Stimulated activated CD8-positive, alpha-beta memory T cell treated with anti-CD3 and anti-CD28 coated beads, Interleukin-15, amount 100 ng/mL, for 24 hours (primary cell): Measurements from ENCODE around the gene PLEKHG3.
"Not testable (repeated sequence)": the region's sequence is repeated elsewhere in the genome, so short reads cannot be mapped to it uniquely, and the experiment has no call there.

Experiments used
- DNase-seq: peaks from one replicate; pipeline ENCODE4 v3.0.0-alpha.2; 2020; ENCODE audit warnings: low read depth

The PLEKHG3 gene

DNA sequence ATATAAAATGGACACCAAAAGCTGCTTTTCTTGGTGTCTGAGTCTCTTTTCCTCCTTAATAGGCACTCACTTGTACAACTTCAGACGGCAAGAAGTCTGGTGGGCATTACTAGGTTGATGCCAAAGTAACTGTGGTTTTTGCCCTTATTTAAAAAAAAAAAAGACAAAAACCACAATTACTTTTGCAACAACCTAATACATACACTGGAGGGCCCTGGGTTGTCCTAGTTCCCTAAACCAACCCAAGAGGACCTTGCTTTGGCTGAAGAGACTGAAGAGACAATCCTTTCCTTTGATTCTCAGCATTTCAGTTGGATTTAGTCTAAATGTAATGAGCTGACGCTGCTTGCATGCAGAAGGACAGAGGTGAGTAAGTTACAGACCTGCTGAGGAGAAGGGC, 16.2 kb upstream of the PLEKHG3 start:
- DNase-seq = no peak

DNA sequence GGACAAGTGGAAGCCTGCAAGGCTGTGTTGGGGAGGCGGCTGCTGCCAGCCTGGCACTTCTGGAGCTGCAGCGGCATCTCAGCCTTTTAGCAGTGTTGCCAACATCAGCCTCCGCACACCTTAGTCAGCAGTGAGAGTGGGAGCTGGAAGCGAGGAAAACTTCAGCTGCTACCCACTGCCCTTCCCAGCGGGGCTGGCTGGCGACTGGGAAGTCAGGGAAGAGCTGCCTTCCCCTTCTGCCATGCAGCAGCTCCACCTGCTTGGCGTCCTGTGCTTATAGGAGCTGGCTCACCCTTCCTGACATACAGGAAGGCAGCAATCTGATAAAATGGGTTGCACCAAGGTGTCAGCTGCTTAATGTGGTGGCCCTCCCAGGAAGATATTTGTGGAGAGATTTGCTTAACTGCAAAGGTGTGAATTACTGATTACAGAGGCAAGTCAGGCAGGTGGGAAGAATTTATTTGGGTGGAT, 15.4 kb upstream of the PLEKHG3 start:
- DNase-seq = no peak

DNA sequence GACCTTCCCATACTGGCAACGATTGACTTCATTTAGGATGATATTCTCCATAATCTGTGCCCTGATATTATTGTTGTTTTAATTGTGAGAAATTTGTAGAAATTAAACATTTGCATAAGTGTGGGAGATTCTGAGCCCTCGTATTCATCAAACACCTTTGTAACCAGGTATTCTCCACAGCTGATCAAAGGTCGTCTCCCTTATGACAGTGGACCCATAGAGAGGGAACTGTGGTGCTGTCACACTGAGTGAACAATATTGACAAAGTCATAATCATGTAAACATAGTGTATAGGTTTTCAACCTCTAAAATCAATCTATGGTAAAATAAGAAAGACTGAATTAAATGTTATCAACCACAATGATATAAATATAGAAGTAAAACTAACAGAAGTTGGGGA, 14.9 kb upstream of the PLEKHG3 start:
- DNase-seq = no peak

DNA sequence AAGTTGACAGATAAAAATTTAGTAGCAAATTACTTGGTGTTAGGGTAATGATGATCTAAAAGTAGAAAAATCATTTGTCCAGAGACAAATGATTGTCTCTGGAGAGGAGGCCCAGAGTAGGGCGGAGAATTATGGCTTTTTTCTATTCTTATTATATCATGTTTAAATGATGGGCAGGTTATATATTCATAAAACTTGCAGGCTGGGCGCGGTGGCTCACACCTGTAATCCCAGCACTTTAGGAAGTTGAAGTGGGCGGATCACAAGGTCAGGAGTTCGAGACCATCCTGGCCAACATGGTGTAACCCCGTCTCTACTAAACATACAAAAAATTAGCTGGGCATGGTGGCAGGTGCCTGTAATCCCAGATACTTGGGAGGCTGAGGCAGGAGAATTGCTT, 13.6 kb upstream of the PLEKHG3 start:
- DNase-seq = not testable (repeated sequence)

DNA sequence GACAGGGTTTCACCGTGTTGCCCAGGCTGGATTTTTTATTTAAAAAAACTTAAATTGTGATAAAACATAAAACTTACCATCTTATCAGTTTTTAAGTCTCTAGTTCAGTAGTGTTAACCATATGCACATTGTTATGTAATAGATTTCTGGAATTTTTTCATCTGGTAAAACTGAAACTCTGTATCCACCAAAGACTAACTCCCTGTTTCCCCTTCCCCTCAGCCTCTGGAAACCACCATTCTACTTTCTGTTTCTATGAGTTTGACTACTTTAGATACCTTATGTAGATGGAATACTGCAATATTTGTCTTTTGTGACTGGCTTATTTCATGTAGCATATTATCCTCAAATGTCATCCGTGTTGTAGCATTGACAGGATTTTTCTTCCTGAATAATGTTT, 12.8 kb upstream of the PLEKHG3 start:
- DNase-seq = no peak

DNA sequence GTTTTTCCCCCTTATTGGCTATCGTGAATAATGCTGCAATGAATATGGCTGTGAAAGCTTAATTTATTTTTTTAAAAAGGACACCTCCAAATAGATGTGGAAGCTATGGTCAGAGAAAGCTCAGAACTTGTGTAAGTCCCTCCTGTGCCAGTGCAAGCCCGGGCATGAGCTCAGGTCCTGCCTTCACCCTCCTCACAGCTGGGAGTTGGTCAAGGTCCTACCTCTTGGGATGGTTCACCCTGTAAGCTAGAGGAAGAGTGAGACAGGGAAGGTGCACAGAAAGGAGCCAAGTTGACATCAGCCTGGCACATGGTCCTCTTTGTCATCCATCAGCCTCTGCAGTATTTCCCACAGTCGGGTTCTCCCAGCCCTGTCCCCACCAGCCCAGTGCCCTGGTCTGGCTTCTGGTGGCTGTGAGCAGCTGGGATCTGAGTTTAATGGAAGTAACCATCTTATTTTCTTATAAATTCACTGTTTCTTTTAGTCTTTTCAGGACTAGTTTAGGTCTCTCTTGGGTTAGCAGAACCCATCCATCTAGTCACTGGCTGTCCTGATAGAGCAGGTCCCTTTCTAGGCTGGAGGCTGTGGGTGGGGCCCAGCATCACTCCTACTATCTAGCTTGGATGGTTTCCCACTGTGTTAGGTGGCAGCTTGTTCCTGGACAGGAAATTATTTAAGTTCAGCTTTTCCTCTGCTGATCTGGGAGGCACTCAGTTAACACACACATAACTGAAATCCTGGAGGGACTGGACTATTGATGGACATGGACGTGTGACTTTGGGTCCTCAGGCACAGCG, 11.8 kb upstream of the PLEKHG3 start:
- no peak for DNase-seq

DNA sequence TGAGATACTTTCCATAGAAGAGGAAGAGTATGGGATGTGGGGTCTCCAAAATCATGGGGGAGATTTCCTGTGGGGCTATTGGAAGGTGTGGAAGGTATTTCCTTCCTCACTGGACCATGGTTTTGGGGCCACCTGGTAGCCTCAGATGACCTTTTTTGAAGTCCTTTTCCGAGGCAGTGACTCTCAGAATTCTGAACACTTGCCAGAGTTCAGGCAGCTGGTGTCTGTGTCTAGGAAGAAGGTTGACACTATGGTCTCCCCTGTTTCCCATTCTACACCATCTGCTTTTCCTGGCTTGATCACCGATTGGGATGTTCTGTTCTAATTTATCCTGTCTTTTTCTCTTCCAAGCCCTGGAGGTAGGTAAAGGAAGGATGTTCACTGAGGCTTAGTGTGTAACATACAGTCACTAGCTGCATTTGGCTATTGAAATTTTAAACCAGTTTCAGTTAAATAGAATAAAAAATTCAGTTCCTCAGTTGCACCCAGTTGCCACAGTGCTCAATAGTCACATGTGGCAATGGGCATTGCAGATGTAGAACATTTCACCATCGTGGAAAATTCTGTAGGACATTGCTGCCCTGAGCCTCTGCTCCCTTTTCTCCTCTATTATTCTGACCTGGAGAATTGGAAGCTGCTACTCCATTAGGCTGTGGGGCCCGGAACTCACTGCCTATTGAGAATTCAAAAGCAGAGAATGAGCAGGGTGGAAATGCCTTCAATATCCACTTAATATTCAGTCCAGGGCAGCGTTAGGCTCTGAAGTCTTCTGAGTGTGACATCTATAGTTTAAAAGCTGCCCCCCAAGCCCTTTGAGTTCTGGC, 11.0 kb upstream of the PLEKHG3 start:
- DNase-seq = no peak

DNA sequence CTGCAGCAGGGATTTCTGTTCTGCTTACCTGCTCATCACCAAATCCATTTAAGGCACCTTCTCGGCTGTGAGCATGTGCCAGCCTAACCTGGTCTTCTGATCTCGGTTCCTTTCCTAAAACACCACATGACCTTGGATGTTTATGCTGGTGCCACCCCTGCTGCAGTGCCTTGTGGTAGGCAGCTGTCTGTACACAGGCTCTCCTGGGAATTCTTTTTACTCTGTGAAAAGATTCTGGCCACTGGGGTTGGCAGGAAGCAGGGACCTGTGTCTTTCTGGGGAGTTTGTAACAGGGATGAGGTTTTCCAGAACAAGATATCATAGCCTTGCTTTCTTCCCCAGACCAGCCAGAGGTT, 10.4 kb upstream of the PLEKHG3 start:
- no peak for DNase-seq

DNA sequence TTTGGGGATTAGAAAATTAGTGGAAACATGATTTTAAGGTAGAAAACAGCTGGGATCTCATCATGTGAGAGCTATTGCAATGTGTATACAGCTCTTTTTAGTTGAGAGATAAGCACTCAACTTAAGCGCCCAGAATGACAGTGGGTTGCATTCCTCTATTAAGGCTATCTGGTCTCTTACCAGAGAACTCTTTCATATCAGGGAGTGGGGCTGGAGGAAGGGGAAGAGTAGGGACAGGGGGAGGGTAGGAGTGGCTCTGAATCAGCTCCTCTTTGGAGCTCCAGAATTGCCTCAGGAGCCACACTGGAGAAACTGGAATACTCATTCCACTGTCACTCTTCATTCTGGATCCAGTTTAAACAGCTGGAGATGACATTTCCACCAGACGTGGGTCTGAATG, 9.2 kb upstream of the PLEKHG3 start:
- no peak for DNase-seq

DNA sequence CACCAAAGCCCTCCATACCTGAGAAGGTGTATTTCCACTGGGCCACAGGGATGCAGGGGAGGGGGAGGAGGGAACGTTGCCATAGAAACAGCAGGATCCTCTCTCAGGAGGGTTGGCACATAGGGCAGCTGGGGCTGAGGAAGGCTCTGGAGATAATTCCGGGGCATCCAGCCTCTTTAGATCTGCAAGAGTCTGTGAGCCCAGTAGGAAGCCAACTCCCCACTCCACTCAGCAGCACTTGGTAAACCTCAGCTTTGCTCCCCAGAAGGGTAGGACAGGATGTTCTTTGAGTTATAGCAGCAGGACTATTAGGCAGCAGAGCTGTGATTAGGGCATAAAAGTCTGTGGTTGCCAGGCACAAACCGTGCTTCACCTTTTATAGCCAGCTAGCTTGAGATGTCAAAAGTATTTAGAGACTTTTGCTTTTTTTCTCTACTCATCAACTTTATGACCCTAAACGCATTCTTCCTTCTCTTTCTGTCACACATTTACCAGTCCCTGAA, 7.8 kb upstream of the PLEKHG3 start:
- DNase-seq = no peak

DNA sequence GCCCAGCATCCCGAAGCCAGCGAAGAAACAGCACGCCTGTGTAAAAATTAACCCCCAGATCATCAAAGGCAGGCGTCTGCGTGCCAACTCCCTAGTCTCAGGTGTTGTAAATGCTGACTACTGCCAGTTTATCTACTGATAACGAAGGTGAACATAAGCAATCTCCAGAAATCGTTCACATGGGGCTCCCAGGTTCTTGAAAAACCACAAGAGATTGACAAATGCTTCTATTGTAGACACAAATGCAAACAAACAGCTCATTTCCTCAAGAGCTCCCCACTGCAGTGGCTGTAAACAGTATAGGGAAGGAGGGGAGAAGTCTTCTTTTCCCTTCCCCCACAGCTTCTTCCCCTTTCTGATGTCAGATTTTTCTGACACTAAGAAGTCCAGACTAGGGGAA, 5.3 kb upstream of the PLEKHG3 start:
- DNase-seq = no peak

DNA sequence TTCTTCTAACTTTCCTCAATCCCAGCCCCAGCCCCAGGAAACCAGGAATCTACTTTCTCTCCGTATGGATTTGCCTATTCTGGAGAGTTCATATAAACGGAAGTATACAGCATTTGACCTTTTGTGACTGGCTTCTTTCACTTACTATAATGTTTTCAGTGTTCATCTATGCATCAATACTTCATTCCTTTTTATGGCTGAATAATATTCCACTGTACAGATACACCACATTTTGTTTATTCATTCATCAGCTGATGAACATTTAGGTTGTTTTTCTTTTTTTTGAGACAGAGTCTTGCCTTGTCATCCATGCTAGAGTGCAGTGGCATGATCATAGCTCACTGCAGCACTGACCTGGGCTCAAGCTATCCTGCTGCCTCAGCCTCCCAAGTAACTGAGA, 3.9 kb upstream of the PLEKHG3 start:
- DNase-seq = no peak

DNA sequence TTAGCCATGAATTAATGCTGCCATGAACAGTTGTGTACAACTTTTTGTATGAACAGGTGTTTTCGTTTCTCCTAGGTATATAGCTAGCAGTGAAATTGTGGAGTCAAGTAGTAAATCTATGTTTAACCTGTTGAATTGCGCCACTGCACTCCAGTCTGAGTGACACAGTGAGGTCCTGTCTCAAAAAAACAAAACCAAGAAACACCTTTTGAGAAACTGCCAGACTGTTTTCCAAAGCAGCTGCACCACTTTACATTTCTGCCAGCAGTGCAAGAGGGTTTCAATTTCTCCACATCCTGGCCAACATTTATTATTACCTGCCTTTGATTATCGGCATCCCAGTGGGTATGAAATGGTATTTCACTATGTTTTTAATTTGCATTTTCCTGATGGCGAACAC, 3.3 kb upstream of the PLEKHG3 start:
- DNase-seq = no peak

DNA sequence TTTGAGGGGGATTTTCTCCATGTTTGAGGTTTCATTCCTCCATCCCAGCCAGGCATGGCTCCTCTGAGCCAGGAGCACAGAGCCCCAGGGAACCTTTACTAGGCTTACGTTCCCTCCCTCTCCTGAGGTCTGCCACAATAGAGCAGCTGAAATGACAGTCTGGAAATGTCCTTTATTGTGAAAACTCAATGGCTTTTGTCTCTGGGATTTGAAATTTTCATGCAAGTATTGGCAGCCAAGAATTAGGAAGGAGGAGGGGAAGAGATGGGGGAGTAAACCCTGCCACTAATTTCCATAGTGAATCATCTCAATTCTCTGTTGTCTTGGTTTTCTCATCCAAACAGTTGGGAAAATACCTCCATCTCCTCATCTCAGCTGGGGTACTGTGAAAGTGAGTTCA, 2.6 kb upstream of the PLEKHG3 start:
- DNase-seq = no peak

DNA sequence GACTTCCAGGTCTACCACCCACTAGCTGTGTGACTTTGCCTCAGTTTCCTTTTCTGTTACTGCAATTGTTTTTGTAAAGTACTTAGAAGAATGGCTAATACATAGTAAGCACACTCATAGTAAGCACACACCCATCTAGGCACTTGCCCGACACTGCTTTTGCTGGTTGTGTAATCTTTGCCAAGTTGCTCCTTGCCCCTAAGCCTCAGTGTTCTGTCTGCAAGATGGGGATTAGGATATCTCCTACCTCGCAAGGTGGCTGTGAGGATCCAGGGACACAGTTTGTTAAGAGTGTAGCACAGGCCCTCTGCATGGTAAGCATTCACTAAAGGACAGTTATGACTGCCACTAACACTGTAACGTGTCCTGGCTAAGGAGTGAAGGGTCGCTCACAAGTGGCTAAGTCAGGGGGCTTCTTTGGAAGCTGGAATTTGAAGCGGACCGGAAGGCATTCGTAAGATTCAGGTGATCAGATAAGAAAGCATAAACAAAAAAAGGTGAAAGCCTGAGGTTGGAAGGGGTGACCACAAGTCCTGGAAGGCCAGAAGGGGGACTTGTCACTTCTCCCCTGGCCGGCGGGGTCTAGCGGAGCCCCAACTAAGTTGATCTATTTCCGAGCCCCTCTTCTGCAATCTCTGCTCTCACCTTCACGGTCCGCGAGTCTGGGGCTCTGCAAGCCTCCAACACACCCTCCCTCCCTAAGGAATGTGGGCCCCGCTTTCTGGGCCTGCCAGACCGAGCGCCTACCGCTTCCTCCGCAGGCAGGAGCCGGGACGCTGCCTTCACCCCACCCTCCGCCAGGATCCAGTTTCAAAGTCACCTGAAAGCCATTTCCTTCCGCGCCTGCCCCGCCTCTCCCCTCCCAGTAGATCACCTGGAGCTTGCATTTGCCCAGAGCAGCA, 1.5 kb upstream of the PLEKHG3 start:
- DNase-seq = no peak

DNA sequence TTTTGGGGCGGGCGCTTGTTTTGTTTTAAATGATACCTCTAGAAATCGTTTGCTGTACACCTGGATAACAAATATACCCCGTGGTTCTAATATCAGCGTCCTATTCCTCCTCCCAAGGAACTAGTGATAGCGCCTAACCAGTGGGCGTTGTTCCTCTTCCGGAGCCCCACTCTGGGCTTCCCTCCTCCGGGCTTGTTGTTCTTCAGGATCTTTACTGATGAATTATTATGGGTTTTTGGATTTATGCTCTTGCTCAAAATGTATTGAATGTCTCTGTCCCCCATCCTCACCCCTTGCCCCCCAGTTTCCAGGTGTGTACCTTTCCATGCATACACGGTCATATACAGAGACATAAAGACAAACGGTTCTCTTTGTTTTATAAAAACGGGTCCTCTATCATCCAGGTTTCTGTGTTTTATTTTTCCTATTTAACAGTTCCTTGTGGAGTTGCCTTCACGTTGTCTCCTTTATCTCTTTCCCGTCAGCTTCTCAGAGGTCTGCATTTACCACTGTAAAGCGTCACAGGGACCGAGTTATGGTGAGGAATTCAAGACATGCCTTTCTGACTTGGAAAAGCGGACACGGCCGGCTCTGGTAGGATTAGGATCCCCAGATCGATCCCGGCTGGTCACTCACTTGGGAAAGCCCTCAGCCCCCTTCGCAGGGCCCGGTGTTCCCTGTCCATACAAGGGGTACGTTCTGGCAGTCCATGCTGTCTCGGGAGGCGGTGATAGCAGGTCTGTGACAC, 655 bp upstream of the PLEKHG3 start:
- no peak for DNase-seq

DNA sequence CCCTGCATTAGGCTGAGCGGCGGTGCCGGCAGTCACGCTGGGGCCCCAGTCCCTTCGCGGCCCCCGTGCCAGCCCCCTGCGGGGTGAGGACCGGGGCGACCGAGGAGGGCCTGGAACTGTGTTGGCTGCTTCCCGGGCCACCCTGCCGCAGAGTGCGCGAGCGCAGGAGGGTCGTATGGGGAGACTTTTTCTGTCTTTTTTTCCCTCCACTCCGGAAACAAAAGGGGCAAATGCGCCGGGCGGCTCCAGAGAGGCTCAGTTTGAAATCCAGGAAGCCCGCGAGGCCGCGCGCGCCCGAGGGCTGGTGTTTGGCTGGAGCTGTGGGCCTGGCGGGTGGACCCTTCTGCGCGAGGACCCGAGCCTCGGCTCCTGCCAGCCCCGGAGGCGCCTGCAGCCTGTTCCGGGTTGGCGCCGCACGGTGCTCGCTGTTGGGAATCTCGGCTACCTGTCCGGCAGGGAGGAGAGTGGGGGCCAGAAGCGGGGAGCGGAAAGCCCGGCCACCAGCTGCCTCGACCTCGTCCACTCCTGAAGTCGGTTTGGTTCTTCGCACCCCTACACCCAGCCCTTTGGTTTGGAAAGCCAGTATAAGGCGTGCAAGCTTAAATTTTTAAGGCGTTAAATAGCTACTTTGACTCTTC, 638 bp downstream of the PLEKHG3 start:
- no peak for DNase-seq

DNA sequence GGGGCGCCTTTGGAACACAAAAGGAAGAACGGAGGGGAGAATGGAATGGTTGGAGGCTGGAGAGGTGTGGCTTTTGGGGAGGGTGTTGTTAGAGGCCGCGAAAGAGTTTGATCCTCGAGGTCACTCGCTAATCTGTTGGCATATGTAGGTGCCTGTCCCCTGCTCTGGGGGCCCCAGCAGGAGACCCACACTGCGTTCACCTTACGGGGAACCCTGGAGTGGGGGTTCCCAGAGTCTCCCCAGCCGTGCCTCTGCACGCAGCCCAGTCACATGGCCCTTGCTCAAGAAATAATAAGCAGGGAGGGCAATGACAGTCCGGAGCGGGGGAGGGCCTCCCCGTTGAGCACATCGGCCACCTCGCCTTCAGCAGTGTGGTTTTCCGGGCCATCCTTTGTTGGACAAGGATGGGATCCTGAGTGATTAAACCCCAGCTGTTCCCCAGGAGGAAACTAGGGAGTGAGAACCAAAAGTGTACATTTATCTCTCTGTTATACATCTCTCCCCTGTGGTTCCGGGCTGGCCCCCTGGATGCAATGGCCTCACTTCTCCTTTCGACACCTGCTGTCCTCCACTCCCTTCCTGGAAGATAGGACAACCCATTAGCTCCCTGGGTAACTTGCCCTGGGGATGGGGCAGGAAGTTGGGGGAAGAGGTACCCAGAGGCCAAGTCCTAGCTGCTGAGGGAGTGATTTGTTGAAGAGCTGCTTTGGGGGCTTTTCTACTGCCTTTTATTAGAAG, 1.3 kb downstream of the PLEKHG3 start:
- no peak for DNase-seq

DNA sequence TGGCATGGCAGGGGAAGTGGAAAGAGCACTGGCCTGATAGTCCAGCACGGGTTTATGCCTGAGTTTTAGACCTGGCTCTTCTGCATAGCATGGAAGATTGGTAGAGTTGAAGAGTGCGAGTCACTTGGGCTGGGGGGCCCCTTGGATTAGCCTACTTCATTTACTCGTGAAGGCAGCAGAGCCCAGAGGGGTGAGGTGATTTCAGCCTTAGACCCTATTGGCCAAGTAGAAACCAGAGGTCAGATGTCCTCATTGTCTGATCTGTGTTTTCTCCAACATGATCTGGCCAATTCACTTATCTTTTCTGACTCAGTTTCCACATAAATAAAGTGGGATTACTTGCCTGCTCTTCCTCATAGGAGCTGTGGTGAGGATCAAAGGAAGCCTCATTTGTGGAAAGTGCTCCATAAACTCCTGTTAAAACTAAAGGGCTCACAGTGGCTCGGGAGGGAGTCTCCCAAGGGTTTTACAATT, 1.9 kb downstream of the PLEKHG3 start:
- no peak for DNase-seq

DNA sequence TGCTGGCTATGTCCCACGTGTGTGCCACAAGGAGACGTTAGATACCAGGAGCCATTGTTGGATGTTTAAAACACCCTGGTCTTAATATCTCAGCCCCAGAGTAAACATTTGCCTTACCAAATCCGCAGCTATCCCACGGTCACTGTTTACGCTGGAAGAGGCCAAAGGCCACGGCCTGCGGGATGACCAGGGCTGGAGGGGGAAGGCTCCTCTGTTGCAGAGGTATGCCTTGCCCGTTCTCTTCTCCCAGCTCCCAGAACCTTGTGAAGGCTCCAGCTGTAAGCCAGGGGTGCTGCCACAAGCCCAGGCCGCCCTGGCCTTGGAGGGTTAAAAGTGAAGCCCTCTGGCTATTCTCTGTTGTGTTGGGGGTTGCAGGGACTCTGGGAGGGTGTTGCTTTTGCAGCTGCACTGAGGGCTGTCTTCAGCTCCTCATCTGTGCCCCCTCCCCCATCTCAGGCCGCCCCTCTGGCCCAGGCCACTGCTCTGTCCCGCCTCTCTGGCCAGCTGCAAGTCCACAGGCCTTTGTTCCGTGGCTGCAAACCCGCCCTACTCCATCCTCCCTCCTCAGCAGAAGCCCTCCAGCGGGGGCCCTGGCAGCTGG, 2.5 kb downstream of the PLEKHG3 start:
- no peak for DNase-seq
